ENCODE results near the gene OR5L1. TPM values are rescaled to one million over a fixed set of nuclear protein-coding genes. Genes with fewer than 3 reads are reported as not detected.

The OR5L1 gene
- total RNA-seq, 1 experiment from 2014 or later, result not detected

- no peak within 1 kb of the TSS for H3K23ac ChIP-seq (ENCODE audit: insufficient read length, low read depth, low read length)
- no CpG with 5 or more reads among the region's 3 CpGs for WGBS (ENCODE audit: extremely low coverage, insufficient read length, low lambda C conversion rate)
- TF ChIP-seq CTCF (conservative IDR thresholded peaks at IDR 0.05), result no peak
- H3K4me2 ChIP-seq (ENCODE audit: insufficient read depth, insufficient read length, low read length), result no peak within 1 kb of the TSS
- no peak within 1 kb of the TSS for H3K27ac ChIP-seq (ENCODE audit: insufficient read length, low read depth, low read length)
- H3K79me1 ChIP-seq (ENCODE audit: insufficient read depth, low read depth, low read length, poor library complexity, severe bottlenecking), result no peaks in the 10 kb centered on the region
- no peak within 1 kb of the TSS for H3K27ac Mint-ChIP-seq
- no peak within 1 kb of the TSS for H4K5ac ChIP-seq (ENCODE audit: insufficient read length, low read depth, low read length)
- H3K23me2 ChIP-seq (ENCODE audit: insufficient read length, low read depth, low read length, poor library complexity, severe bottlenecking), result no peaks in the 10 kb centered on the region
- no peak within 1 kb of the TSS for H3K56ac ChIP-seq (ENCODE audit: insufficient read length, low read depth, low read length)
- no peak within 1 kb of the TSS for H3K14ac ChIP-seq (ENCODE audit: insufficient read depth, low read length)
- H4K91ac ChIP-seq (ENCODE audit: insufficient read length, low read depth, low read length), result no peak within 1 kb of the TSS
- H2BK15ac ChIP-seq (ENCODE audit: low read depth, low read length), result no peak within 1 kb of the TSS
- no peak within 1 kb of the TSS for H2BK20ac ChIP-seq (ENCODE audit: low read depth, low read length, poor library complexity, severe bottlenecking)
- H3K9me3 ChIP-seq (ENCODE audit: control insufficient read depth, low read depth, low read length), result peaks cover 56% of the 10 kb centered on the region
- H3K27me3 ChIP-seq (ENCODE audit: insufficient read depth, low read length), result no peaks in the 10 kb centered on the region
- H3K18ac ChIP-seq (ENCODE audit: insufficient read length, low read depth, low read length), result no peak within 1 kb of the TSS
- no peak within 1 kb of the TSS for H2BK120ac ChIP-seq (ENCODE audit: low read depth, low read length, poor library complexity, severe bottlenecking)
- no peaks in the 10 kb centered on the region for H4K20me1 ChIP-seq (ENCODE audit: control insufficient read depth, insufficient read depth, insufficient read length)
- no peaks in the 10 kb centered on the region for H3K4me1 Mint-ChIP-seq
- H3K4me1 ChIP-seq (ENCODE audit: insufficient read depth, low read length), result no peaks in the 10 kb centered on the region
- H2AK5ac ChIP-seq (ENCODE audit: insufficient read length, low read length), result no peak within 1 kb of the TSS
- peaks cover 82 to 83% of the 10 kb centered on the region in 2 experiments for H3K9me3 Mint-ChIP-seq
- H2BK12ac ChIP-seq (ENCODE audit: insufficient read length, low read depth, low read length), result no peak within 1 kb of the TSS
- H3K27me3 Mint-ChIP-seq (ENCODE audit: low read depth), result no peaks in the 10 kb centered on the region; the same call in 1 of the 2 replicates
- H2BK5ac ChIP-seq (ENCODE audit: insufficient read length, low read length), result no peak within 1 kb of the TSS
- H3K9ac ChIP-seq (ENCODE audit: extremely low read depth, insufficient read length, low read length), result no peak within 1 kb of the TSS
- H3T11ph ChIP-seq (ENCODE audit: low read length), result no peak within 1 kb of the TSS
- H3K4ac ChIP-seq (ENCODE audit: low read depth, low read length), result no peak within 1 kb of the TSS
- peaks cover 8 to 21% (median 9%) of the 10 kb centered on the region in 3 experiments; a peak in 6 of 7 replicates for H3K36me3 Mint-ChIP-seq (ENCODE audit: insufficient read depth in 1 of 3, low read depth in 3 of 3)
- no peak within 1 kb of the TSS for H3K4me3 Mint-ChIP-seq
- no peak for DNase-seq
- H2AFZ ChIP-seq (ENCODE audit: low read length), result no peak within 1 kb of the TSS
- H4K8ac ChIP-seq (replicated peaks; ENCODE audit: insufficient read length, low read depth, low read length), result no peak within 1 kb of the TSS
- no peaks in the 10 kb centered on the region for H3K79me2 ChIP-seq (ENCODE audit: insufficient read depth, low read length)
Observed at GRCh38 chr11:55838452-55838851, 27.3 kb downstream of the OR5L1 start, which contains the start of gene OR5D16. OR5D16 (plus strand) TSS chr11:55838752; CDS start chr11:55838752, 0 bp downstream.

Measured in H9 (cell line).